ENCODE data around the gene DNAJC15. TPM values are rescaled to one million over a fixed set of nuclear protein-coding genes. Genes with fewer than 3 reads are reported as not detected.
A peak's percentile ranks its signal among the peaks of the same experiment; 100 is the strongest.

Gene DNAJC15
- total and polyA plus RNA-seq, 2 donors (not counting 3 experiments of a cell fraction or from before 2014, with no cell fraction given): 21.8 to 40.8 TPM

GRCh38 chr13:43094901-43095300, 71.5 kb downstream of the DNAJC15 start:
- peaks cover 5% of the 10 kb centered on the region for H3K79me2 ChIP-seq (ENCODE audit: control insufficient read depth, insufficient read depth, low read length)
- no peak overlapping the region for H3K27ac ChIP-seq (ENCODE audit: insufficient read depth, low read depth, low read length)
- H3K9me1 ChIP-seq (replicated peaks; ENCODE audit: control insufficient read depth, extremely low read depth, insufficient read depth, low read length): no peaks in the 10 kb centered on the region
- no peaks in the 10 kb centered on the region for H4K20me1 ChIP-seq (replicated peaks; ENCODE audit: control insufficient read depth, extremely low read depth, insufficient read depth, low read length)
- H3K4me3 ChIP-seq (replicated peaks in 1 of 3; ENCODE audit: insufficient read depth in 1 of 3, low read depth in 1 of 3, low read length in 3 of 3): no peak overlapping the region
- H3K9ac ChIP-seq (replicated peaks; ENCODE audit: extremely low read depth, insufficient read depth, low read length): no peak overlapping the region
- H3K9me3 ChIP-seq (replicated peaks; ENCODE audit: control insufficient read depth, insufficient read depth, low read length): no peaks in the 10 kb centered on the region
- no peaks in the 10 kb centered on the region for H3K27me3 ChIP-seq (ENCODE audit: control insufficient read depth in 2 of 2, insufficient read depth in 2 of 2, low read length in 2 of 2)
- FAIRE-seq (no peak), DNase-seq (ENCODE audit: low read depth, low spot score) (no peak)
- intact Hi-C loops (cut with micrococcal nuclease) (loop anchor here (10.0 kb wide), 1 partner anchor 270 kb away; no protein-coding TSS in a partner anchor), dilution Hi-C loops (cut with MboI; ENCODE audit: extremely low pct_ligation_motif_present, low sequenced_read_pairs) (no loop called here)
- no peak overlapping the region for H2AFZ ChIP-seq (ENCODE audit: low read depth, low read length)
- peak overlapping the region; percentile 69 for H3K4me2 ChIP-seq (ENCODE audit: insufficient read depth, low read length)
- ChIA-PET POLR2A (no interaction called here), CTCF (interaction anchor here (0.6 to 2.4 kb wide), 3 partner anchors 10 to 710 kb away, joined by 3 to 9 read pairs (median 3); no protein-coding TSS in a partner anchor)
- no TSS peak for BruUV-seq (replicated peaks)
- H3K36me3 ChIP-seq (ENCODE audit: control insufficient read depth in 2 of 2, extremely low read depth in 1 of 2, insufficient read depth in 2 of 2, low read length in 2 of 2): no peaks in the 10 kb centered on the region
- peaks cover 22% of the 10 kb centered on the region for H3K4me1 ChIP-seq (ENCODE audit: control insufficient read depth, extremely low read depth, insufficient read depth, low read length)
- TF ChIP-seq MYC (IDR thresholded peaks at IDR 0.05; ENCODE audit: low read depth, low read length) (no peak), POLR2AphosphoS5 (IDR thresholded peaks at IDR 0.05; ENCODE audit: insufficient read depth, low read depth, low read length) (no peak), POLR2A (IDR thresholded peaks at IDR 0.05; ENCODE audit: low read depth, low read length) (no peak), GATA2 (IDR thresholded peaks at IDR 0.05; ENCODE audit: insufficient read depth, insufficient read length, low read depth, low read length) (no peak), MAX (IDR thresholded peaks at IDR 0.05; ENCODE audit: insufficient read depth, insufficient read length) (no peak), EZH2 (IDR thresholded peaks at IDR 0.05; ENCODE audit: borderline replicate concordance, low read depth, low read length, severe bottlenecking) (no peak), JUN (IDR thresholded peaks at IDR 0.05; ENCODE audit: borderline replicate concordance, insufficient read depth, insufficient read length, low read depth) (no peak), CTCF (IDR thresholded peaks at IDR 0.05; ENCODE audit: extremely low read depth in 1 of 2, insufficient read depth in 1 of 2, low read depth in 1 of 2, low read length in 2 of 2) (no peak), FOS (IDR thresholded peaks at IDR 0.05; ENCODE audit: borderline replicate concordance, insufficient read depth, low read length) (no peak)
